BLaER1 treated with 17β-estradiol and CSF1 and Interleukin-3, amounts not matched to agents 10 nM and 100 nM (cell line): ENCODE results near the gene GNPTAB.
"Not testable (repeated sequence)": the region's sequence is repeated elsewhere in the genome, so short reads cannot be mapped to it uniquely, and the experiment has no call there.

Experiments
- H3K27ac ChIP-seq, 11 experiments: shearing (Covaris generic); formaldehyde crosslinking; 2 replicates each; pipeline ENCODE4 v1.8.1; 2022
- H3K27me3 ChIP-seq, 11 experiments: shearing (Covaris generic); formaldehyde crosslinking; 2 replicates each; pipeline ENCODE4 v1.8.1; 2022
- H3K36me3 ChIP-seq, 11 experiments: shearing (Covaris generic); formaldehyde crosslinking; 2 replicates each; pipeline ENCODE4 v1.8.1; 2022
- H3K4me1 ChIP-seq, 10 experiments: shearing (Covaris generic); formaldehyde crosslinking; 2 replicates each; pipeline ENCODE4 v1.8.1; 2022
- H3K4me2 ChIP-seq, 11 experiments: shearing (Covaris generic); formaldehyde crosslinking; 2 replicates each; pipeline ENCODE4 v1.8.1; 2022
- H3K4me3 ChIP-seq, 10 experiments: shearing (Covaris generic); formaldehyde crosslinking; 2 replicates each; pipeline ENCODE4 v1.8.1; 2022
- H3K9ac ChIP-seq, 11 experiments: shearing (Covaris generic); formaldehyde crosslinking; 2 replicates each; pipeline ENCODE4 v1.8.1; 2022
- H3K9me3 ChIP-seq, 11 experiments: shearing (Covaris generic); formaldehyde crosslinking; replicated peaks in 1 of 11; 2 replicates each; pipeline ENCODE4 v1.8.1; 2022
- H4K20me1 ChIP-seq, 11 experiments: shearing (Covaris generic); formaldehyde crosslinking; 2 replicates each; pipeline ENCODE4 v1.8.1; 2022
- Cebpa-rat ChIP-seq, 11 experiments: shearing (Covaris generic); IDR thresholded peaks; 2 replicates each; pipeline ENCODE4 v1.8.1; 2022

Gene GNPTAB

GRCh38 chr12:101743242-101743641 is 87.5 kb downstream of the GNPTAB start:
- Histone ChIP-seq H4K20me1 (0 out of 22 replicates have a peak, but pooled peaks cover 0 to 4% (median 0%) of the 10 kb centered on the region in 11 experiments), H3K36me3 (peaks cover 32 to 80% (median 60%) of the 10 kb centered on the region in 11 experiments), H3K27me3 (no peaks in the 10 kb centered on the region), H3K27ac (peak overlapping the region in 9 of 11 experiments; percentile 10 to 76 (median 72); a peak in 16 of 22 replicates), H3K4me3 (peak overlapping the region in 1 of 10 experiments; percentile 16; a peak in 1 of 20 replicates), H3K4me1 (peaks cover 18 to 36% (median 31%) of the 10 kb centered on the region in 10 experiments), H3K4me2 (peak overlapping the region in 9 of 11 experiments; percentile 13 to 83 (median 73); a peak in 18 of 22 replicates), H3K9ac (peak overlapping the region in 7 of 11 experiments; percentile 24 to 53 (median 42); a peak in 11 of 22 replicates), H3K9me3 (peaks cover 0 to 15% (median 11%) of the 10 kb centered on the region in 11 experiments; a peak in 14 of 22 replicates)
- TF ChIP-seq Cebpa-rat (IDR thresholded peaks at IDR 0.05) = no peak

DNA sequence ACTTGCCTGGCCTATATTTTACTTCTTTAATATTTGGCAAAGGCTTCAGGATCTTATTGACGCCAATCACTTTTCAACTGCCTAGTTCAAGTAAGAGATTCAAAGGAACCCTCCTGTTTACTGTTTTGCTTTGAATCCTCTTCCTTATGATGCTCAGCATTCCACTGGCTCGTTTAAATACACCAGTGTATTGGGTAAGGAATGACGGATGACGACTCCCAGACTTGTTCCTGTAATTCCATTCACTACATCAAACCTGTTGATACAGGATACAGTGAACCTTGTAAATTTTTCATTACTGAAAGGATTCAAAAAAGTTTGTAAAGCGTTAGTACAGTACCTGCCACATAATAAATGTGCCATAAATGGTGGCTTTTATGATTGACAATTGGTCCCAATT is 89.8 kb downstream of the GNPTAB start:
- Histone ChIP-seq H3K27ac (no peak overlapping the region), H3K4me3 (no peak overlapping the region), H3K9me3 (peaks cover 0 to 18% (median 11%) of the 10 kb centered on the region in 11 experiments; a peak in 14 of 22 replicates), H3K4me1 (peaks cover 8 to 36% (median 28%) of the 10 kb centered on the region in 10 experiments; a peak in 19 of 20 replicates), H3K36me3 (peaks cover 23 to 70% (median 48%) of the 10 kb centered on the region in 11 experiments), H3K27me3 (no peaks in the 10 kb centered on the region), H4K20me1 (0 out of 22 replicates have a peak, but pooled peaks cover 0 to 4% (median 0%) of the 10 kb centered on the region in 11 experiments), H3K9ac (no peak overlapping the region), H3K4me2 (no peak overlapping the region)
- no peak for TF ChIP-seq Cebpa-rat (IDR thresholded peaks at IDR 0.05)

DNA sequence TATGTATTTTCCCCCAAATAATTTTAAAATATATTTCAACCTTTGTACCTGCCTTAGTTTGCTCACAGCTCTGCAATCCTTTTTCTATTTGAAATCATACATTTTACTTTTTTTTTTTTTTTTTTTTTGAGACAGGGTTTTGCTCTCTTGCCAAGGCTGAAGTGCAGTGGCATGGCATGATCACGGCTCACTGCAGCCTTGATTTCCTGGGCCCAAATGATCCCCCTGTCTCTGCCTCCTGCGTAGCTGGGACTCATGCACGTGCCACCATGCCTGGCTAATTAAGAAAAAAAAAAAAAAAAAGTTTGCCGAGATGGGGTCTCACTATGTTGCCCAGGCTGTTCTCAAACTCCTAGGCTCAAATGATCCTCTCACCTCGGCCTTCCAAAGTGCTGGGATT is 90.2 kb downstream of the GNPTAB start:
- no peak overlapping the region for H3K4me3 ChIP-seq
- no peaks in the 10 kb centered on the region for H3K27me3 ChIP-seq
- H4K20me1 ChIP-seq = 0 out of 22 replicates have a peak, but pooled peaks cover 0 to 4% (median 0%) of the 10 kb centered on the region in 11 experiments
- H3K9me3 ChIP-seq = peaks cover 0 to 18% (median 11%) of the 10 kb centered on the region in 11 experiments; a peak in 14 of 22 replicates
- H3K36me3 ChIP-seq = peaks cover 21 to 66% (median 44%) of the 10 kb centered on the region in 11 experiments
- H3K27ac ChIP-seq = no peak overlapping the region
- H3K4me2 ChIP-seq = no peak overlapping the region
- no peak overlapping the region for H3K9ac ChIP-seq
- H3K4me1 ChIP-seq = peaks cover 8 to 36% (median 28%) of the 10 kb centered on the region in 10 experiments; a peak in 19 of 20 replicates
- TF ChIP-seq Cebpa-rat (IDR thresholded peaks at IDR 0.05) = no peak

GRCh38 chr12:101738920-101739665 is 91.7 kb downstream of the GNPTAB start, which contains the start of gene SYCP3:
TSS of gene SYCP3 (minus strand) at chr12:101739462. CDS start at chr12:101737935, 1,527 bp downstream.
- Histone ChIP-seq H3K4me2 (no peak within 1 kb of the TSS), H3K36me3 (peaks cover 21 to 66% (median 37%) of the 10 kb centered on the region in 11 experiments), H3K4me1 (peaks cover 6 to 25% (median 21%) of the 10 kb centered on the region in 10 experiments; a peak in 19 of 20 replicates), H3K27me3 (no peaks in the 10 kb centered on the region), H3K27ac (no peak within 1 kb of the TSS), H3K9me3 (peaks cover 0 to 18% (median 11%) of the 10 kb centered on the region in 11 experiments; a peak in 14 of 22 replicates), H3K9ac (no peak within 1 kb of the TSS), H3K4me3 (no peak within 1 kb of the TSS), H4K20me1 (no peaks in the 10 kb centered on the region)
- TF ChIP-seq Cebpa-rat (IDR thresholded peaks at IDR 0.05) = no peak

DNA sequence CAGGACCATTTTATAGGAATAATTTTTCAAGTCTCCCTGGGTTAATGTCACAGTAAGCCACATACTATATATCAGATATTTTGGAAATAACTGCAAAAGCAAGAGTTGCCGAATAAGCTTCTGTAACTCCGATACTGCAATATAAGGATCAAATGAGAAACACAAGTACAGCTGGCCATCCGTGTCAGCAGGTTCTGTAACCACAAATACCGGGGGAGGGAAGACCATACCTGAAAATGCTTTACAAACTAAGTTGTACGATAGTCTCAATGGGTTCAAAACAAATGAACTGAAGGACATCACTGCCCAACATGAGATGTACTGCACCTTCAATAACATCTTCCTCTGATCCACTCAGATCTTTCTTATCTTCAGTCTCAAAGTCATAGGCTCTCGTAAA is 93.3 kb downstream of the GNPTAB start:
- TF ChIP-seq Cebpa-rat (IDR thresholded peaks at IDR 0.05) = no peak
- Histone ChIP-seq H3K27ac (no peak overlapping the region), H3K27me3 (no peaks in the 10 kb centered on the region), H4K20me1 (no peaks in the 10 kb centered on the region), H3K36me3 (peaks cover 21 to 64% (median 44%) of the 10 kb centered on the region in 11 experiments), H3K9ac (no peak overlapping the region), H3K4me3 (no peak overlapping the region), H3K4me2 (no peak overlapping the region), H3K9me3 (peaks cover 0 to 18% (median 11%) of the 10 kb centered on the region in 11 experiments; a peak in 14 of 22 replicates), H3K4me1 (peaks cover 0 to 9% (median 4%) of the 10 kb centered on the region in 10 experiments; a peak in 13 of 20 replicates)

- peaks cover 0 to 15% (median 10%) of the 10 kb centered on the region in 11 experiments; a peak in 14 of 22 replicates for H3K9me3 ChIP-seq
- not testable (repeated sequence) for H3K27me3 ChIP-seq, H4K20me1 ChIP-seq, H3K4me3 ChIP-seq, H3K4me2 ChIP-seq, H3K27ac ChIP-seq, H3K4me1 ChIP-seq, H3K9ac ChIP-seq
- H3K36me3 ChIP-seq = peaks cover 32 to 74% (median 46%) of the 10 kb centered on the region in 11 experiments
Observed at GRCh38 chr12:101734482-101734881, 96.3 kb downstream of the GNPTAB start.

GRCh38 chr12:101733166-101733565 is 97.6 kb downstream of the GNPTAB start:
- H3K9me3 ChIP-seq = peaks cover 0 to 2% (median 0%) of the 10 kb centered on the region in 11 experiments; a peak in 2 of 22 replicates
- H3K27me3 ChIP-seq = no peaks in the 10 kb centered on the region
- TF ChIP-seq Cebpa-rat (IDR thresholded peaks at IDR 0.05) = no peak
- H3K4me1 ChIP-seq = no peaks in the 10 kb centered on the region
- no peak overlapping the region for H3K27ac ChIP-seq
- H3K4me2 ChIP-seq = no peak overlapping the region
- H4K20me1 ChIP-seq = no peaks in the 10 kb centered on the region
- no peak overlapping the region for H3K4me3 ChIP-seq
- peaks cover 25 to 74% (median 33%) of the 10 kb centered on the region in 11 experiments for H3K36me3 ChIP-seq
- no peak overlapping the region for H3K9ac ChIP-seq

- no peaks in the 10 kb centered on the region for H4K20me1 ChIP-seq
- H3K4me3 ChIP-seq = no peak overlapping the region
- no peaks in the 10 kb centered on the region for H3K9me3 ChIP-seq
- peaks cover 26 to 73% (median 34%) of the 10 kb centered on the region in 11 experiments for H3K36me3 ChIP-seq
- no peak overlapping the region for H3K9ac ChIP-seq
- H3K27ac ChIP-seq = no peak overlapping the region
- H3K27me3 ChIP-seq = no peaks in the 10 kb centered on the region
- no peaks in the 10 kb centered on the region for H3K4me1 ChIP-seq
- no peak for TF ChIP-seq Cebpa-rat (IDR thresholded peaks at IDR 0.05)
- H3K4me2 ChIP-seq = no peak overlapping the region
Observed at GRCh38 chr12:101732318-101732717, 98.4 kb downstream of the GNPTAB start.

- Histone ChIP-seq H3K27ac (no peak overlapping the region), H3K27me3 (no peaks in the 10 kb centered on the region), H4K20me1 (no peaks in the 10 kb centered on the region), H3K4me2 (no peak overlapping the region), H3K9ac (no peak overlapping the region), H3K9me3 (no peaks in the 10 kb centered on the region), H3K4me1 (no peaks in the 10 kb centered on the region), H3K36me3 (peaks cover 32 to 83% (median 45%) of the 10 kb centered on the region in 11 experiments), H3K4me3 (no peak overlapping the region)
- TF ChIP-seq Cebpa-rat (IDR thresholded peaks at IDR 0.05) = no peak
Observed at GRCh38 chr12:101729842-101730241, 100.9 kb downstream of the GNPTAB start.
